GM12865 (cell line): ENCODE measurements around the gene FAM234A.

Experiments
- DNase-seq: peaks from one replicate; pipeline ENCODE4 v3.0.0; 2010; ENCODE audit warnings: low read depth
- H3K4me3 ChIP-seq: 2 replicates; pipeline ENCODE4 v1.5.1; 2011; ENCODE audit warnings: mild to moderate bottlenecking, low read depth, low read length, control low read depth
- CTCF ChIP-seq: IDR thresholded peaks from 2 replicates; pipeline ENCODE4 v1.5.1; 2011; ENCODE audit warnings: low read length, control low read depth, low read depth, inconsistent platforms; ENCODE audit not compliant: insufficient read depth; ENCODE audit errors: missing control alignments

FAM234A gene

DNA sequence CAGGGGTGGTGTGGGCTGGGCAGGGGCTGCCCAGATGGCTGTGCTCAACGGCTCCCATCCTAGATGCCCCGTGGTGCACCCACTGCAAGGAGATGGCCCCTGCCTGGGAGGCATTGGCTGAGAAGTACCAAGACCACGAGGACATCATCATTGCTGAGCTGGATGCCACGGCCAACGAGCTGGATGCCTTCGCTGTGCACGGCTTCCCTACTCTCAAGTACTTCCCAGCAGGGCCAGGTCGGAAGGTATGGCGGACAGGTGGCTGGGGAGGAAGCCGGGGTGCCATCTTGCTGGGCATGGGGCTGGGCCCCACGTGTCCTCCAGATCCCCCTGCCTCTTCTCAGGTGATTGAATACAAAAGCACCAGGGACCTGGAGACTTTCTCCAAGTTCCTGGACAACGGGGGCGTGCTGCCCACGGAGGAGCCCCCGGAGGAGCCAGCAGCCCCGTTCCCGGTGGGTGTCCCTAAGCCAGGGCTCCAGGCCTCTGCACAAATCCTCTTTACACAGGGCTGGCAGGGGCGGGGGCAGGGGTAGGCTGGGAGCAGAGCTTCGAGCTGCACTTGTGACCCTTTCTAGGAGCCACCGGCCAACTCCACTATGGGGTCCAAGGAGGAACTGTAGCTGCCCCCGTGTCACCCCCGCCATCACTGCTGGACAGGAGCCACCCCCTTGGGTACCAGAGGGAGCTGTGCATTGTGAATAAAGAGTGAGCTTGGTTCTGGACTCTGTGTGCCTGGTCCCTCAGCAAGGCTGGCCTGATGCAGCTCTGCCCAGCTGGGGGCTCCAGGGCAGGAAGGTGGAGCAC is 52.1 kb downstream of the FAM234A start:
- H3K4me3 ChIP-seq = no peak overlapping the region
- no peak for TF ChIP-seq CTCF
- no peak for DNase-seq

DNA sequence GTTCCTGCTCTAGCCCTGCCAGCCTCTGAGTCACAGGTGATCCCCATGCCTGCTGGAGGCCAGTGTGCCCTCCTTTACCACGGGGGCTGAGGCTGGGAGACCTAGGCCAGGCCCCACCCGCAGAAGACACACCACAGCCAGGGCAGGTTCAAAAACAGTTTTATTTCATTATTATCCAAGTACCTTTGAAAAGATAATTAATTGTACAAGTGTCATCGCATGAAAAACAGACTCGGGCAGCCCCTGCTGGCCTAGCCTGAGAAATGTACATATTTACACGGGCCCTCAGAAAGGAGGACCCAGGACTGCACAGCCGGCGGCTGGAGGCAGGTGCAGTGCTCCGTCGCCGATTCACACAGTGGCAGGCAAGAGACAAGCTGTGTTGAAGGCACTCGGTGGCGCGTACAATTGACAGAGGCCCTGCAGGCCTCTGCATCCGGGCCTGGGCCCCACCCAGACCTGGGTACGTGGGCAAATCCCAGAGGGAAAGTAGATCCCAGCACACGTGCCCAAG is 52.7 kb downstream of the FAM234A start:
- no peak overlapping the region for H3K4me3 ChIP-seq
- TF ChIP-seq CTCF = no peak
- no peak for DNase-seq

DNA sequence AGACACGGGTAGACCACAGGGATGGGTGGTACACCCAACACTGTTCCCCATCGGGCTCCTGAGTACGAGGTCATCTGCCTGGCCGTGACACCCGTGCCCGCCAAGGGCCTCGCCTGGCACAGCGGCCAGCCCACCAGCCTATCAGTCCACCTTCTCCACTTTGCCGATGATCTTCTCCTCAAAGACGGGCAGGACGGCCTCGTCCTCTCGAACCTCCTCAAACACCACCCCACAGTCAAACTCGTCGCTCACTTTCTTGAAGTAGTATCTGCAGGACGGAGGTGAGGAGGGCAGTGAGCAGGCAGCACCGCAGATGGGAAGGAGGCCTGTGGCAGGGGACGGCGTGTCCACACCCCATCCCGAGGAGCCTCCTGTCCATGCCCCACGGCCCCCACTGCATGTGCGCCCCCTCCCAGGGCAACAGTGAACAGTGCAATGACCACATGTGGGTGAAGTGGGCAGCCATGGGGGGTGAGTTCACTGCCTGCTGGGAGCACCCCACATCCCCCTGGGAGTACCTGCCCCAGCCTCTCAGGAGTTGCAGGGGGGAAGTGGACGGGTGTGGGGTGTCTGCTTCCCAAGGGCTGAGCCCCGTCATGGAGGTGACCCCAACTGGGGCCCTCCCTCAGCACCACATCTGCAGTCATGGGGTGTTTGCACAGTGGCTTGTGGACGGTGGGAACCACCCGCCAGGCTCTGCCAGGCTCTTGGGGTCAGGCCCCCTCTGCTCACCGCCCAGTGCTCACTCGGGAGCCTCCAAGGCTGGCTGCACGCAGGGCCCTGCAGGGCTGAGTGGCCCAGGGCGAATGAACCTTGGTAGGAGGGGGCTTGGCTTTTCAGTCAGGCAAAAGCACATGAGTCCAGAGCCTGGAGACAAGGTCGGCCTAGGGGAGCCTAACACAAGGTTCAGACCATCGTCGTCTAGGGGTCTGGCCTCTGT is 53.6 kb downstream of the FAM234A start:
- H3K4me3 ChIP-seq = no peak overlapping the region
- no peak for DNase-seq
- TF ChIP-seq CTCF = no peak

DNA sequence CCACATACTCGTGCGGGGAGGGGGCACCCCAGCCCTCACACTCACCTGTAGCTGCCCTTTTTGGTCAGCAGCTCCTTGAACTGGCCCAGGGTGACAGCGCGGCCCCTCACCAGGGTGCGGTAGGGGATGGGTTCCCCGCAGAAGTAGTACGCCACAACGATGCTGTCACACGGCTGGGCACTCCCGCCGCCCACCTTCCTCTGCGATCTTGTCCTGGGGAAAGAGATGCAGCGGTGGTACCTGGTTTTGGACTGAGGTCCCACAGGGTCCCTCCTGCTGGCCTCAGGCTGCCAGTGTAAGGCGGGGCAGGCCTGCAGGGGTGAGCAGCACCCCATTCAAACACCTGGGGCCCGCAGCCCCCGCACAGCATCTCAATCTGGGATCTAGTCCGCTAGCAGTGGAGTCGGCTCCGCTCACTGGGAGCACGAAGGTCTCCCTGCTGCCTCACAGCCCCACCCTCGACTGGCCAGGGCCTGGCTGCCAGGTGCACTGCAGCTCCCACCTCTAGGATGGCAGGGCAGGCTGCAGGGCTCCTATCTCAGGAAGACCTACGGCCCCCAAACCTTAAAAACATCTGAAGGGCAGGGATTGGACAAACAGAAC is 54.9 kb downstream of the FAM234A start:
- H3K4me3 ChIP-seq = no peak overlapping the region

DNA sequence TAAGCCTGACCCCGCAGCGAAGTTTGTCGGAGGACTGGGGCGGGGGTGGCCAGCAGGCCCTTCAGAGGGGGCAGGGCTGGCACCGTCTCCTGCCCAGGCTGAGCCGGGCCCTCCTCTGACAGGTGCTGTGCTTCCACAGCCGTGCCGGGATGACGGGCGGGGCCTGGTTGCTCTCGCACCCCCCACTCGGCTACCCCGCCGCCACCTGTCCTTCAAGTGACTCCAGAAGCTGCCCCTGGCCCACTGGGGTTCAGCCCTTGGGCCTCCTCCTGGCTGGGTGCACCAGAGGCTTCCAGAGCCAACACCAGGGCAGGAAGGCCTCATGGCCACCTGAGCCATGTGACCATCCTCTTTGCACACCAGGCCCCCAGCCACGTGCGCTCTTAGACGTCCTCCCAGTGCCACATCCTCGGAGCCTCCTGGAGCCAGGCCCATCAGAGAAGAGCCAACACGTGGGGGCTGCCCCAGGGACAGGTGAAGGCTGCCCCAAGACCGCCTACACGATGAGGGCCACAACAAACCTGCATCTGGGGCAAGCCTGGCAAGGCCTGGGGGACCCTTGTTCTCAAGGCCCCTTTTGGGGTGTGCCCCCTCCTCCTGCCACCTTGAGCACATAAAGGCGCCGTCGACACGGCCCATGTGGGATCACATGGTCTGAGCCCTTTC is 55.5 kb downstream of the FAM234A start:
- no peak overlapping the region for H3K4me3 ChIP-seq
- no peak for DNase-seq
- no peak for TF ChIP-seq CTCF

More for the DNA sequence above, 54.9 kb downstream of the FAM234A start:
- no peak for DNase-seq
- no peak for TF ChIP-seq CTCF

DNA sequence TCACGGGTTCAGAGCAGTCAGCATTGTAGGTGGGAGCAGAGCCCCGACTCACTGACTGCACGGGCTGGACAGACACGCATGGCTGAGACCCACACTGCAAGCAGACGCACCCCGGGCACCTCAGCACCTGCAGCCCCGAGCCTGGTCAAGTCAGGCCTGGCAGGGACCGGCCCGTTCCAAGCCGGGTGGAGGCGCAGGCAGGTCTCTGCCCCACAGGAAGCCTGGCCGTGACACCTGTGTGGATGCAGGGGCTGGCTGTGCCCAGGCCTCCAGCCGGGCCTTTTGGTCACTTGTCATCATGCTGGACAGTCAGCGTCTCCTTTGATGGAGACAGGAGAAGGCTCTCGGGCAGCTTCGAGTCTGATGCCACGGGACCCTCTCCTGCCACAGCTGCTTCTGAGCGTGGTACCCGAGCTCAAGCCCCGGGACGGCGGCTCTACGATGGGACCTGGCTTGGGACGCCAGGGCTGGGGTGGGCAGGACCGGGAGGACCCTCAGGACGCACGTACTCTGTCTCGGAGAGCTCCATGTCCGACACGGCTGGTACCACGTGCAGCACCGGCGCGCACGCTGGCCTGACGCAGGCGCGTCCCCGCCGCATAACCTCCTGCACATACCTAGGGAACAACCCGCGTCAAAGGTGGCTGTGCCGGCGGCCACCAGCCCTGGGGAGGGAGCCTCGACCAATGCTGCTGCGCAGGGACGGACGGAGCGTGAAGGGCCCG is 56.2 kb downstream of the FAM234A start:
- DNase-seq = no peak
- H3K4me3 ChIP-seq = no peak overlapping the region
- no peak for TF ChIP-seq CTCF
